HepG2 (cell line): ENCODE results near the gene EHBP1. TPM values are rescaled to one million over a fixed set of nuclear protein-coding genes. Genes with fewer than 3 reads are reported as not detected.
A peak's percentile ranks its signal among the peaks of the same experiment; 100 is the strongest.

Experiments
- ATAC-seq: fragments of 200-7000 bp; cut with Tn5 transposase; 3 replicates; pipeline ENCODE4 v1.9.1; 2020; ENCODE audit warnings: mild to moderate bottlenecking, moderate library complexity
- BruUV-seq: library from RNA; stranded (reverse); fragments of 400-500 nt; replicated peaks from 2 replicates; lab custom pipeline; 2021; lab: Mats Ljungman, UMichigan
- CTCF ChIA-PET: fragments of 300-600 bp; formaldehyde crosslinking; extraction: SDS; loops from one replicate; lab custom pipeline; 2021; ENCODE audit warnings: low total read pairs, inconsistent platforms, low intra/inter-chr PET ratio; lab: Yijun Ruan, JAX
- POLR2A ChIA-PET: fragments of 350-600 bp; sonication (Branson Sonifier 250); formaldehyde crosslinking; loops from one replicate; lab custom pipeline; 2020; ENCODE audit warnings: antibody characterized with exemption, inconsistent platforms; lab: Yijun Ruan, JAX
- DNase-seq: peaks from one replicate; pipeline ENCODE4 v3.0.0-alpha.2; 2015; ENCODE audit warnings: low spot score
- FAIRE-seq: peaks from 3 replicates; lab custom pipeline; 2011; peaks lifted over from hg19 to GRCh38; lab: Jason Lieb, UNC
- H2AFZ ChIP-seq: one replicate; pipeline ENCODE4 v1.6.1; 2011; ENCODE audit warnings: low read length, inconsistent platforms
- H3K27ac ChIP-seq: fragments of 300-600 bp; 3 replicates; pipeline ENCODE4 v1.8.0; 2011; ENCODE audit warnings: mixed run types, mild to moderate bottlenecking, mixed read lengths, low read length, inconsistent platforms; ENCODE audit not compliant: insufficient read depth; ENCODE audit errors: extremely low read length
- H3K27me3 ChIP-seq, 2 experiments: fragments of 200-600 bp in 1 of 2; 2 replicates in 1 of 2; 3 replicates in 1 of 2; pipeline versions ENCODE4 v1.6.0 to v1.8.0; 2011; ENCODE audit warnings: low read length in 2 of 2, mild to moderate bottlenecking in 2 of 2, moderate library complexity in 2 of 2, inconsistent platforms in 1 of 2; ENCODE audit not compliant: insufficient read depth in 2 of 2, control insufficient read depth in 1 of 2
- H3K36me3 ChIP-seq, 2 experiments: fragments of 200-600 bp in 1 of 2; replicated peaks in 1 of 2; 2 replicates in 1 of 2; 3 replicates in 1 of 2; pipeline versions ENCODE4 v1.5.1 to v1.8.0; 2011; ENCODE audit warnings: low read length in 2 of 2, inconsistent platforms in 1 of 2; ENCODE audit not compliant: insufficient read depth in 2 of 2, control insufficient read depth in 1 of 2
- H3K4me1 ChIP-seq: 2 replicates; pipeline ENCODE4 v1.5.1; 2012; ENCODE audit warnings: low read length, inconsistent platforms; ENCODE audit not compliant: insufficient read depth
- H3K4me2 ChIP-seq: 2 replicates; pipeline ENCODE4 v1.6.0; 2011; ENCODE audit warnings: low read depth, low read length, inconsistent platforms
- H3K4me3 ChIP-seq, 3 experiments: fragments of 200-600 bp in 1 of 3; sonication (generic), shearing (Covaris generic) in 1 of 3; replicated peaks in 1 of 3; 2 replicates each; pipeline ENCODE4 v1.5.1; 2011 to 2016; ENCODE audit warnings: low read length in 3 of 3, inconsistent platforms in 2 of 3, low read depth in 2 of 3, mild to moderate bottlenecking in 2 of 3, control low read depth in 1 of 3, mixed read lengths in 1 of 3; ENCODE audit not compliant: insufficient read depth in 1 of 3
- H3K79me2 ChIP-seq: one replicate; pipeline ENCODE4 v1.6.1; 2011; ENCODE audit warnings: low read length, inconsistent platforms; ENCODE audit not compliant: insufficient read depth
- H3K9ac ChIP-seq: 2 replicates; pipeline ENCODE4 v1.6.0; 2011; ENCODE audit warnings: mild to moderate bottlenecking, low read depth, low read length, inconsistent platforms; ENCODE audit not compliant: insufficient read depth
- H3K9me3 ChIP-seq: 2 replicates; pipeline ENCODE4 v1.5.1; 2012; ENCODE audit warnings: mild to moderate bottlenecking, low read length
- H4K20me1 ChIP-seq: 2 replicates; pipeline ENCODE4 v1.6.0; 2011; ENCODE audit warnings: inconsistent platforms, mild to moderate bottlenecking, low read length, moderate library complexity; ENCODE audit not compliant: insufficient read depth
- AFF4 ChIP-seq: sonication (generic); formaldehyde crosslinking; IDR thresholded peaks from 2 replicates; pipeline ENCODE4 v1.4.0; 2020; ENCODE audit warnings: missing genetic modification reagents
- RBM22 ChIP-seq: fragments of 200-400 bp; formaldehyde crosslinking; optimal IDR thresholded peaks from 2 replicates; pipeline ENCODE3; 2017; ENCODE audit warnings: mild to moderate bottlenecking, low read length, moderate library complexity
- SETDB1 ChIP-seq: sonication (generic); formaldehyde crosslinking; IDR thresholded peaks from 2 replicates; pipeline ENCODE4 v1.5.1; 2020; ENCODE audit warnings: missing genetic modification reagents, mild to moderate bottlenecking, borderline replicate concordance
- ZBTB7B ChIP-seq: sonication (generic); formaldehyde crosslinking; IDR thresholded peaks from 2 replicates; pipeline ENCODE4 v1.4.0; 2020; ENCODE audit warnings: missing genetic modification reagents
- WGBS: methylation state at CpG from one replicate; pipeline ENCODE4 v1.1.6; 2017; ENCODE audit warnings: low lambda C conversion rate; 5-methylcytosine and 5-hydroxymethylcytosine counted together
- in situ Hi-C: cut with HindIII; loops from 2 replicates; pipeline ENCODE4 v1.10.0; 2017; ENCODE audit warnings: low pct_unique_long_range_greater_than_20kb; ENCODE audit not compliant: extremely low pct_ligation_motif_present
- intact Hi-C: fragments of 100-400 bp; cut with micrococcal nuclease; formaldehyde crosslinking; loops from one replicate; pipeline ENCODE4 v1.10.0; 2022; ENCODE audit not compliant: unreplicated experiment
- polyA plus RNA-seq, 8 experiments: library from polyadenylated mRNA; depleted of rRNA in 3 of 8; stranded (reverse) in 7 of 8; unstranded in 1 of 8; fragments of >200 nt; fragmentation: Illumina TruSeq in 4 of 8; extraction: Trizol in 4 of 8; gene quantifications; 2 replicates each; pipeline versions ENCODE4 v1.2.1 to v1.2.3, GENCODE V29; 2011 to 2016; ENCODE audit warnings: low read depth in 4 of 8, missing spikeins in 1 of 8, mixed read lengths in 1 of 8; ENCODE audit not compliant: insufficient read depth in 1 of 8
- total RNA-seq, 5 experiments: library from RNA; depleted of rRNA; stranded (reverse); fragments of >200 nt; fragmentation: Illumina TruSeq; extraction: Trizol; gene quantifications; 2 replicates each; pipeline ENCODE4 v1.2.3, GENCODE V29; 2016; ENCODE audit warnings: low read depth in 1 of 5

The EHBP1 gene
- total and polyA plus RNA-seq, 2 of the 13 experiments (the other 11 are each of a cell fraction or from before 2014, with no cell fraction given), result 93.5 to 146 TPM

- TF ChIP-seq AFF4 (CRISPR knock-in tag), result no peak
- TF ChIP-seq, all 625 proteins: peak for 8
Observed at GRCh38 chr2:62806231-62806630, 100.7 kb downstream of the EHBP1 start (continued).

- CTCF ChIA-PET, result no interaction called here
- FAIRE-seq, result no peak
Observed at GRCh38 chr2:62808554-62808953, 103.0 kb downstream of the EHBP1 start.

More at GRCh38 chr2:62808554-62808953, 103.0 kb downstream of the EHBP1 start:
- Histone ChIP-seq H2AFZ (no peak overlapping the region), H3K27me3 (no peaks in the 10 kb centered on the region), H3K4me3 (no peak overlapping the region), H3K9ac (no peak overlapping the region), H3K79me2 (peaks cover 82% of the 10 kb centered on the region), H3K27ac (no peak overlapping the region), H3K4me1 (peaks cover 9% of the 10 kb centered on the region; the same call in 1 of the 2 replicates), H3K36me3 (peaks cover 13 to 31% of the 10 kb centered on the region in 2 experiments), H3K9me3 (no peaks in the 10 kb centered on the region), H3K4me2 (no peak overlapping the region), H4K20me1 (peaks cover 47% of the 10 kb centered on the region)
- no peak for DNase-seq
- intact Hi-C loops (no loop called here), in situ Hi-C loops (no loop called here)
- TF ChIP-seq ZBTB7B (no peak), SETDB1 (no peak), RBM22 (peak; percentile 45)
- WGBS, result 95% methylated on average over 2 of the region's 2 CpGs
- no TSS peak for BruUV-seq
- POLR2A ChIA-PET, result interaction anchor here (0.7 kb wide), 1 partner anchor 68 kb away, joined by 4 read pairs; no protein-coding TSS in a partner anchor
- no peak for ATAC-seq
